ENCODE results near the gene MORC2.

Gene MORC2

GRCh38 chr22:30933457-30933856 is 35.1 kb downstream of the MORC2 start:
- Histone ChIP-seq H3K27me3 (ENCODE audit: insufficient read depth, low read length, poor library complexity, severe bottlenecking) (no peaks in the 10 kb centered on the region), H3K9ac (ENCODE audit: low read depth, low read length, poor library complexity, severe bottlenecking) (no peak overlapping the region), H3K36me3 (ENCODE audit: insufficient read depth, low read length) (peaks cover 81% of the 10 kb centered on the region; the same call in 1 of the 2 replicates), H3K79me2 (ENCODE audit: insufficient read depth, low read length) (no peaks in the 10 kb centered on the region), H3K4me3 (ENCODE audit: low read length, poor library complexity, severe bottlenecking) (no peak overlapping the region), H3F3A (ENCODE audit: low read depth) (no peaks in the 10 kb centered on the region), H3K4me2 (ENCODE audit: low read depth, low read length, poor library complexity, severe bottlenecking) (no peak overlapping the region), H2AFZ (ENCODE audit: low read length) (no peak overlapping the region), H3K9me3 (ENCODE audit: insufficient read depth, low read depth, low read length) (no peaks in the 10 kb centered on the region), H4K20me1 (ENCODE audit: insufficient read depth, low read length, poor library complexity, severe bottlenecking) (no peaks in the 10 kb centered on the region), H3K4me1 (ENCODE audit: insufficient read depth, low read length, poor library complexity, severe bottlenecking) (no peaks in the 10 kb centered on the region), H3K9me2 (replicated peaks; ENCODE audit: low read depth, low read length) (no peaks in the 10 kb centered on the region)
- TF ChIP-seq CTCF (conservative IDR thresholded peaks at IDR 0.05; ENCODE audit: low read length) (no peak), EZH2phosphoT487 (IDR thresholded peaks at IDR 0.05; ENCODE audit: borderline replicate concordance) (no peak)

- Histone ChIP-seq H3K79me2 (ENCODE audit: insufficient read depth, low read length) (no peaks in the 10 kb centered on the region), H3F3A (ENCODE audit: low read depth) (no peaks in the 10 kb centered on the region), H3K4me3 (ENCODE audit: low read length, poor library complexity, severe bottlenecking) (no peak overlapping the region), H3K9me3 (ENCODE audit: insufficient read depth, low read depth, low read length) (no peaks in the 10 kb centered on the region), H3K9ac (ENCODE audit: low read depth, low read length, poor library complexity, severe bottlenecking) (no peak overlapping the region), H3K4me2 (ENCODE audit: low read depth, low read length, poor library complexity, severe bottlenecking) (no peak overlapping the region), H2AFZ (ENCODE audit: low read length) (no peak overlapping the region), H3K9me2 (replicated peaks; ENCODE audit: low read depth, low read length) (no peaks in the 10 kb centered on the region), H3K36me3 (ENCODE audit: insufficient read depth, low read length) (peaks cover 79% of the 10 kb centered on the region; the same call in 1 of the 2 replicates), H3K27me3 (ENCODE audit: insufficient read depth, low read length, poor library complexity, severe bottlenecking) (no peaks in the 10 kb centered on the region), H4K20me1 (ENCODE audit: insufficient read depth, low read length, poor library complexity, severe bottlenecking) (no peaks in the 10 kb centered on the region), H3K4me1 (ENCODE audit: insufficient read depth, low read length, poor library complexity, severe bottlenecking) (no peaks in the 10 kb centered on the region)
- no peak for TF ChIP-seq EZH2phosphoT487 (IDR thresholded peaks at IDR 0.05; ENCODE audit: borderline replicate concordance)
- TF ChIP-seq CTCF (conservative IDR thresholded peaks at IDR 0.05; ENCODE audit: low read length) = no peak
Measured at GRCh38 chr22:30932661-30933060, 35.9 kb downstream of the MORC2 start.

DNA sequence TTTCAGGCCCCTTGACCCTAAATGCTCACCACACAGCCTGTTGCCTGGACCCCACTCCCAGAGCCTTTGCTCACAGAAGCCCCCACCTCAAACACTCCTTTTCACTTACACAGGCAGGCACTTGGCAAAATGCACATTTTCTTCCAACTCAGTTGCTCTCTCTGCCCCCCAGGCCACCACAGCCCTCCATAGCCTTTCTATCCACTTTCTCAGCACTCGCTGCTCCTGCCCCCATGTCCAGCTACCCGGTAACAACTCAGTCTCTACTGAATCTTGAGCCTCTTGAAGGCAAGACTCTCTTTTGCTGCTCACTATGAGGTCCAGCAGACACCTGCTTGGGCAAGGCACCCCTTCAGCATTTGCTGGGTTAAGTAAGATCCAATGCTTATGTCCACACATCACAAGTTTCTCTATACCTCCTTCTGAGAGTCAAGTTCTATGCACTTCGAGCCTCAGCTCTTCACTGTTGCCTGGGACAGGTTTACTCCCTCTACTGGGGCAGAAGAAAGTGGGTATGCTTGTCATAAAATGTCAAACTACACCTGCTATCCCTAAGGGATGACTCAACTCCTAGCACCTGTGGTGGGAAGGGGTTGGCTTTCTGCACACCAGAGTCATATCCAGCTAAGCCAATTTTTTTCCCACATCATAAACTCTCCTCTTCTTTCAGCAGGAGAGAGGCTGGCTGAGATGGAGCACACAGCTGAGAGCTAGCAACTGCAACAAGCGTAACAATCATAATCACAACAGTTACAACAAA is 36.9 kb downstream of the MORC2 start:
- Histone ChIP-seq H3F3A (ENCODE audit: low read depth) (no peaks in the 10 kb centered on the region), H3K4me1 (ENCODE audit: insufficient read depth, low read length, poor library complexity, severe bottlenecking) (no peaks in the 10 kb centered on the region), H3K27me3 (ENCODE audit: insufficient read depth, low read length, poor library complexity, severe bottlenecking) (no peaks in the 10 kb centered on the region), H3K9me2 (replicated peaks; ENCODE audit: low read depth, low read length) (no peaks in the 10 kb centered on the region), H3K9ac (ENCODE audit: low read depth, low read length, poor library complexity, severe bottlenecking) (no peak overlapping the region), H3K79me2 (ENCODE audit: insufficient read depth, low read length) (no peaks in the 10 kb centered on the region), H3K4me3 (ENCODE audit: low read length, poor library complexity, severe bottlenecking) (no peak overlapping the region), H2AFZ (ENCODE audit: low read length) (no peak overlapping the region), H3K4me2 (ENCODE audit: low read depth, low read length, poor library complexity, severe bottlenecking) (no peak overlapping the region), H3K9me3 (ENCODE audit: insufficient read depth, low read depth, low read length) (no peaks in the 10 kb centered on the region), H3K36me3 (ENCODE audit: insufficient read depth, low read length) (peaks cover 79% of the 10 kb centered on the region; the same call in 1 of the 2 replicates), H4K20me1 (ENCODE audit: insufficient read depth, low read length, poor library complexity, severe bottlenecking) (no peaks in the 10 kb centered on the region)
- TF ChIP-seq EZH2phosphoT487 (IDR thresholded peaks at IDR 0.05; ENCODE audit: borderline replicate concordance) (no peak), CTCF (conservative IDR thresholded peaks at IDR 0.05; ENCODE audit: low read length) (no peak)
